H1 (cell line): Measurements from ENCODE around the gene ASB3. TPM values are rescaled to one million over a fixed set of nuclear protein-coding genes. Genes with fewer than 3 reads are reported as not detected.

ENCODE experiments used
- BRCA1 ChIP-seq: IDR thresholded peaks from 2 replicates; pipeline ENCODE4 v1.6.1; 2012; ENCODE audit warnings: low read depth, low read length, improper control_type of control experiment
- CTBP2 ChIP-seq: IDR thresholded peaks from 2 replicates; pipeline ENCODE4 v1.7.0; 2011; ENCODE audit warnings: borderline replicate concordance, mild to moderate bottlenecking, moderate library complexity, mixed read lengths, low read length; ENCODE audit not compliant: insufficient read depth, insufficient read length
- GABPA ChIP-seq: IDR thresholded peaks from 2 replicates; pipeline ENCODE4 v1.6.1; 2011; ENCODE audit warnings: mild to moderate bottlenecking, low read length, moderate library complexity, borderline replicate concordance; ENCODE audit not compliant: insufficient read depth
- POLR2AphosphoS5 ChIP-seq: IDR thresholded peaks from 2 replicates; pipeline ENCODE4 v1.6.1; 2011; ENCODE audit warnings: low read depth, low read length
- TCF12 ChIP-seq: IDR thresholded peaks from 2 replicates; pipeline ENCODE4 v1.6.1; 2011; ENCODE audit warnings: low read depth, mild to moderate bottlenecking, low read length
- polyA plus RNA-seq, 7 experiments: library from polyadenylated mRNA; depleted of rRNA in 3 of 7; stranded (reverse) in 5 of 7; unstranded in 2 of 7; fragments of >200 nt in 5 of 7; fragments of 200-250 nt in 2 of 7; gene quantifications; 1 replicate in 5 of 7; 2 replicates in 1 of 7; 4 replicates in 1 of 7; pipeline versions ENCODE4 v1.2.1 to v1.2.3, GENCODE V29; 2011 to 2013; ENCODE audit warnings: missing spikeins in 2 of 7, mixed read lengths in 2 of 7
- total RNA-seq: library from RNA; stranded (reverse); fragmentation: NEBNext Ultra II Directional; extraction: Animal tissue kit (Norgen Biotek cat#: 25700); gene quantifications from 2 replicates; pipeline ENCODE4 v1.2.1, GENCODE V29; 2021
- TF ChIP-seq, protein P1 (sequence below): IDR thresholded peaks from 2 replicates; pipeline ENCODE4 v1.6.1; 2011; ENCODE audit warnings: low read length, improper control_type of control experiment

Gene ASB3
- total and polyA plus RNA-seq, 2 of the 8 experiments (the other 6 are each of a cell fraction or from before 2014, with no cell fraction given), result 22.6 to 25.4 TPM

DNA sequence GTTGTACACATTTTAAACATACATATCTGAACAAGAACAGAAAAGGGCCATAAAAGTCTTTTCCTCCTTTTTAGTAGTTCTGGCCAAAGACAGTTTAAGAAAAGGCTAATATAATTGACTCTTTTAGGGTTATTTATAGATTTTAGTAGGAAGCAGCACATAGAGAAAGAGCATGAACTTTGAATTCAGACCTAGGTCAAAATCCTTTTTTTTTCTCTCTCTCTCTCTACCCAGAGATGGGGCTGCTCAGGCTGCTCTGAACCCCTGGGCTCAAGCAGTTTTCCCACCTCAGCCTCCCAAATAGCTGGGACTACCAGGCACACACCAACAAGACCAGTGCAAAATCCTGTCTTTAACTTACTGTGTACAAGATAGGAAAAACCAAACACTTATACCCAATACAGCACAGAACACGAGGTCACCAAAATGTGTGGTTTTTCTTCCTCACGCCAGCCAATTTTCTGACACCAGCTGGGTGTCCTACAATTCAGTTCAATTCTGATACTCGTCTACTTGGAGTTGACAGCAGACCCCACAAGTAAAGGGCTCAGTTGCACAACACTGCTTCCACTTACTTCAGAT lies 32.2 kb upstream of the ASB3 start (continued):
- TF ChIP-seq, protein P1, sequence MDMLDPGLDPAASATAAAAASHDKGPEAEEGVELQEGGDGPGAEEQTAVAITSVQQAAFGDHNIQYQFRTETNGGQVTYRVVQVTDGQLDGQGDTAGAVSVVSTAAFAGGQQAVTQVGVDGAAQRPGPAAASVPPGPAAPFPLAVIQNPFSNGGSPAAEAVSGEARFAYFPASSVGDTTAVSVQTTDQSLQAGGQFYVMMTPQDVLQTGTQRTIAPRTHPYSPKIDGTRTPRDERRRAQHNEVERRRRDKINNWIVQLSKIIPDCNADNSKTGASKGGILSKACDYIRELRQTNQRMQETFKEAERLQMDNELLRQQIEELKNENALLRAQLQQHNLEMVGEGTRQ, result no peak
- TF ChIP-seq TCF12 (no peak), POLR2AphosphoS5 (no peak), GABPA (no peak), BRCA1 (no peak), CTBP2 (no peak)
- TF ChIP-seq, all 59 proteins: peak for 0
